Smooth muscle cell of the umbilical artery (primary cell): ENCODE data around the gene PGBD2. TPM values are rescaled to one million over a fixed set of nuclear protein-coding genes. Genes with fewer than 3 reads are reported as not detected.

Experiments
- total RNA-seq: library from RNA; depleted of rRNA; stranded (reverse); fragments of >200 nt; gene quantifications from 2 replicates; pipeline ENCODE4 v1.2.3, GENCODE V29; 2014

Gene PGBD2
- total RNA-seq: 11.9 and 12.5 TPM in 2 replicates

DNA sequence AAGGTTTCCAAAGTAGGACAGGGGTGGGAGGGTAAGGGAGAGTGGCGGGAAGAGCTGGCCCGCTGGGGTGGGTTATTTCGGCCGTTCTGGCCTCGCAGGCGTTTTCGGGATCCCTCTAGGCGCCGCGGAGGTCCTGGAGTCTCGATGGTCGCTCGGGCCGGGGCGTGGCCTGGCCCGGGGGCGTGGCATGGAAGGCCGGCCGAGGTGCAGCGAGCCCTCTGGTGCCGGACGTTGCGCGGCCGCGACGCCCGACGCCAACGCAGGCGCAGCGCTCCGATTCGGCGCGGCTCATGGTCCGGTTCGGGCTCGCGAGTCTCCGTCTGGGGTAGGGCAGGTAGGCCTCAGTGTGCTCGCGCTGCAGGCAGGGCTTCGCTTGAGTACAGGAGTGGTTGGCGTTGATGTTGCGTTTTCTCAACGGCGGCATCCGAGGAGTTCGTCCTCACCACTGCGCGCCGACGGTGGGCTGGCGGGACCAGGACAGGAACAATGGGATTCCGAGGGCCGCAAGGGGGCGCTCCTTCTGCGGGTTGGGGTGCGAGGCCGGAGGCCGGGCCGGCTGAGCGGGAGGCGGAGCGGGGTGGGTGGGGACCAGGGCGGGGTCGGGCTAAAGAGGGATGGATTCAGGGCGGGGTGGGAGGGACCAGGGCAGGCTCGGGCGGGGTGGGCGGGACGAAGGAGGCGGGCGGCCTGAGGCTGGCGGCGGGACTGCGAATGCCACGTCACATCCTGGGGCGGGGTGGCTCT, at the start of gene PGBD2:
PGBD2 (plus strand) TSS at position 227 of the 744 bp plus-strand sequence. CDS start 7,628 bp downstream, outside the sequence.

GRCh38 chr1:248858891-248859889, 46.8 kb upstream of the PGBD2 start, which contains the start of gene ZNF692:
TSS of gene ZNF692 (minus strand) at chr1:248859085. CDS start at chr1:248858309, 776 bp downstream.

Other genes with a start within 250 kb of the PGBD2 start
- not detected in 2 replicates for gene OR14I1, start 203.5 kb upstream of the PGBD2 start, total RNA-seq
- gene LYPD8, start 150.5 kb upstream of the PGBD2 start, total RNA-seq: not detected in 2 replicates
- gene SH3BP5L, start 80.3 kb upstream of the PGBD2 start, total RNA-seq: 28.5 and 41.9 TPM in 2 replicates
- 16.3 and 26.1 TPM in 2 replicates for gene ZNF672, start 68.0 kb upstream of the PGBD2 start, total RNA-seq
- 34.1 and 41.5 TPM in 2 replicates for gene ZNF692, start 47.1 kb upstream of the PGBD2 start, total RNA-seq